ENCODE results near the gene PSMG4. TPM values are rescaled to one million over a fixed set of nuclear protein-coding genes. Genes with fewer than 3 reads are reported as not detected.
A peak's percentile ranks its signal among the peaks of the same experiment; 100 is the strongest.

The PSMG4 gene
- total and polyA plus RNA-seq, 8 donors = 10.6 to 40.5 (median 17.4) TPM

GRCh38 chr6:3251462-3252314 lies 7.1 kb upstream of the PSMG4 start:
- TF ChIP-seq, protein P1, sequence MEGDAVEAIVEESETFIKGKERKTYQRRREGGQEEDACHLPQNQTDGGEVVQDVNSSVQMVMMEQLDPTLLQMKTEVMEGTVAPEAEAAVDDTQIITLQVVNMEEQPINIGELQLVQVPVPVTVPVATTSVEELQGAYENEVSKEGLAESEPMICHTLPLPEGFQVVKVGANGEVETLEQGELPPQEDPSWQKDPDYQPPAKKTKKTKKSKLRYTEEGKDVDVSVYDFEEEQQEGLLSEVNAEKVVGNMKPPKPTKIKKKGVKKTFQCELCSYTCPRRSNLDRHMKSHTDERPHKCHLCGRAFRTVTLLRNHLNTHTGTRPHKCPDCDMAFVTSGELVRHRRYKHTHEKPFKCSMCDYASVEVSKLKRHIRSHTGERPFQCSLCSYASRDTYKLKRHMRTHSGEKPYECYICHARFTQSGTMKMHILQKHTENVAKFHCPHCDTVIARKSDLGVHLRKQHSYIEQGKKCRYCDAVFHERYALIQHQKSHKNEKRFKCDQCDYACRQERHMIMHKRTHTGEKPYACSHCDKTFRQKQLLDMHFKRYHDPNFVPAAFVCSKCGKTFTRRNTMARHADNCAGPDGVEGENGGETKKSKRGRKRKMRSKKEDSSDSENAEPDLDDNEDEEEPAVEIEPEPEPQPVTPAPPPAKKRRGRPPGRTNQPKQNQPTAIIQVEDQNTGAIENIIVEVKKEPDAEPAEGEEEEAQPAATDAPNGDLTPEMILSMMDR (IDR thresholded peaks at IDR 0.05) = peak; percentile 92 to 98 (median 96)
- intact Hi-C loops (cut with DNase I) = loop anchor here in 1 of 3 donors (5.0 kb wide), 1 partner anchor 129 kb away; no protein-coding TSS in a partner anchor
- no peaks in the 10 kb centered on the region for H3K36me3 ChIP-seq
- no peak overlapping the region for H3K27ac ChIP-seq
- no peaks in the 10 kb centered on the region for H3K9me3 ChIP-seq
- ATAC-seq (peak; percentile 86 to 96 (median 95)), DNase-seq (peak; percentile 72 to 94 (median 88)), FAIRE-seq (no peak)
- no peaks in the 10 kb centered on the region for H3K27me3 ChIP-seq
- H3K4me3 ChIP-seq = peak overlapping the region in 1 of 4 donors; percentile 3
- 32% methylated on average over 20 of the region's 20 CpGs for WGBS, 2 donors
- H3K4me1 ChIP-seq = no peaks in the 10 kb centered on the region

DNA sequence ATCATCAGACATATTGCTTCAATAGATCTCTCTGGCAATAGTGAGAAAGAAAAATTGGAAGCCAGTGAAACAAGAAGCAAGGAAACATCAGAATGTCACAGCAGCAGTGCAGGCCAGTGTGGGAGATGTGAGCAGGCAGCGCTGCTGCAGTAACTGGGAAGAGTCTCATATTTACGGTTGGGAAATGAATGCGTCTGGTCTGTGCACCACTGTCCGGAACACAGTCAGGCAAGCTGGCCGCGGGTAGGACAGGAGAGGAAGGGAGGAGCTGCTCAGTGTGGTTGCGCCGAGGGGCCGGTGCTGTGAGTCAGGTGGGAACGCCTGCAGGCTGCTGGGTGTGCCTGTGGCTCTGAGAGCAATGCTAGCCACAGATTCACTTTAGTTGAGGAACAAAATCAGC lies 6.4 kb upstream of the PSMG4 start:
- Histone ChIP-seq H3K27ac (no peak overlapping the region), H3K9me3 (no peaks in the 10 kb centered on the region), H3K36me3 (no peaks in the 10 kb centered on the region), H3K27me3 (no peaks in the 10 kb centered on the region), H3K4me1 (no peaks in the 10 kb centered on the region), H3K4me3 (no peak overlapping the region)
- TF ChIP-seq, protein P1 (IDR thresholded peaks at IDR 0.05) = no peak
- 87 to 94% methylated on average over 10 of the region's 10 CpGs for WGBS, 2 donors
- DNase-seq (no peak), FAIRE-seq (no peak), ATAC-seq (no peak)
- intact Hi-C loops (cut with DNase I) = loop anchor here in 1 of 3 donors (5.0 kb wide), 1 partner anchor 130 kb away; no protein-coding TSS in a partner anchor

- Histone ChIP-seq H3K4me3 (no peak overlapping the region), H3K4me1 (no peaks in the 10 kb centered on the region), H3K27ac (no peak overlapping the region), H3K9me3 (no peaks in the 10 kb centered on the region), H3K27me3 (no peaks in the 10 kb centered on the region), H3K36me3 (no peaks in the 10 kb centered on the region)
- FAIRE-seq = no peak
- no peak for ATAC-seq
- 92 to 93% methylated on average over 22 of the region's 22 CpGs for WGBS, 2 donors
- intact Hi-C loops (cut with DNase I) = loop anchor here in 1 of 3 donors (5.0 kb wide), 1 partner anchor 131 kb away; no protein-coding TSS in a partner anchor
- no peak for DNase-seq
- TF ChIP-seq, protein P1 (IDR thresholded peaks at IDR 0.05) = no peak
Measured at GRCh38 chr6:3252861-3253596, 5.7 kb upstream of the PSMG4 start.

GRCh38 chr6:3253597-3253961 lies 5.2 kb upstream of the PSMG4 start:
- DNase-seq (no peak), FAIRE-seq (no peak), ATAC-seq (no peak)
- TF ChIP-seq, protein P1 (IDR thresholded peaks at IDR 0.05) = no peak
- Histone ChIP-seq H3K27me3 (no peaks in the 10 kb centered on the region), H3K27ac (no peak overlapping the region), H3K4me3 (no peak overlapping the region), H3K4me1 (no peaks in the 10 kb centered on the region), H3K9me3 (no peaks in the 10 kb centered on the region), H3K36me3 (no peaks in the 10 kb centered on the region)
- intact Hi-C loops (cut with DNase I) = loop anchor here in 1 of 3 donors (5.0 kb wide), 1 partner anchor 131 kb away; no protein-coding TSS in a partner anchor
- 94 to 98% methylated on average over 34 to 40 of the region's 40 CpGs for WGBS, 2 donors

Data from pancreas (tissue), 10 donors.